LNCaP clone FGC (cell line): ENCODE measurements around the gene PCDH19.

Source experiments
- DNase-seq: peaks from one replicate; pipeline ENCODE4 v3.0.0-alpha.2; 2011; ENCODE audit warnings: low read depth
- H3K4me3 ChIP-seq: 2 replicates; pipeline ENCODE4 v1.5.1; 2011; ENCODE audit warnings: mild to moderate bottlenecking, low read depth, low read length, control low read depth
- TF ChIP-seq, protein P1 (sequence below): IDR thresholded peaks from 2 replicates; pipeline ENCODE4 v1.5.1; 2012; ENCODE audit warnings: mild to moderate bottlenecking; ENCODE audit not compliant: control insufficient read depth, insufficient read depth; ENCODE audit errors: extremely low read depth

Gene PCDH19

GRCh38 chrX:100297728-100298127 is 112.3 kb downstream of the PCDH19 start:
- no peak for DNase-seq

GRCh38 chrX:100296183-100296753 is 113.8 kb downstream of the PCDH19 start:
- DNase-seq, result no peak
- TF ChIP-seq, protein P1, sequence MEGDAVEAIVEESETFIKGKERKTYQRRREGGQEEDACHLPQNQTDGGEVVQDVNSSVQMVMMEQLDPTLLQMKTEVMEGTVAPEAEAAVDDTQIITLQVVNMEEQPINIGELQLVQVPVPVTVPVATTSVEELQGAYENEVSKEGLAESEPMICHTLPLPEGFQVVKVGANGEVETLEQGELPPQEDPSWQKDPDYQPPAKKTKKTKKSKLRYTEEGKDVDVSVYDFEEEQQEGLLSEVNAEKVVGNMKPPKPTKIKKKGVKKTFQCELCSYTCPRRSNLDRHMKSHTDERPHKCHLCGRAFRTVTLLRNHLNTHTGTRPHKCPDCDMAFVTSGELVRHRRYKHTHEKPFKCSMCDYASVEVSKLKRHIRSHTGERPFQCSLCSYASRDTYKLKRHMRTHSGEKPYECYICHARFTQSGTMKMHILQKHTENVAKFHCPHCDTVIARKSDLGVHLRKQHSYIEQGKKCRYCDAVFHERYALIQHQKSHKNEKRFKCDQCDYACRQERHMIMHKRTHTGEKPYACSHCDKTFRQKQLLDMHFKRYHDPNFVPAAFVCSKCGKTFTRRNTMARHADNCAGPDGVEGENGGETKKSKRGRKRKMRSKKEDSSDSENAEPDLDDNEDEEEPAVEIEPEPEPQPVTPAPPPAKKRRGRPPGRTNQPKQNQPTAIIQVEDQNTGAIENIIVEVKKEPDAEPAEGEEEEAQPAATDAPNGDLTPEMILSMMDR, result no peak
- no peak overlapping the region for H3K4me3 ChIP-seq

More at GRCh38 chrX:100297728-100298127, 112.3 kb downstream of the PCDH19 start:
- H3K4me3 ChIP-seq, result no peak overlapping the region
- TF ChIP-seq, protein P1, result no peak

DNA sequence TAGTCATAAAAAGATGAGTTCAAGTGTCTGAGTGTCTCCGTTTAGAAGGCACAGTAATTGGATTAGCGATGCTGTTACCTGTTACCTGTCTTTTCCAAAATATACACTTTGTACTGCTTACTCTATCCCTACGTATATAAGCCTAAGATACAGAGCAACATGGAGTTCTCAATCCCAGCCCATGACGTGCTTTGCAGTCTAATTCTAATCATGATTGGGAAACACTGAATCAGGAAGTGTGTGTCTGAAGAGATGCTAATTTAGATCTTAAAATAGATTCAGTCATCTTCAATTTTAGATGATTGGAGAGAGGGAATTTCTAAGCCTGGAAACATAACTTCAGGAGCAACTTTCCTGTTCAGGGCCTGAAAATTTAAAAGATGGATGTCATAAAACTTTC is 115.1 kb downstream of the PCDH19 start:
- TF ChIP-seq, protein P1, result no peak
- H3K4me3 ChIP-seq, result no peak overlapping the region
- no peak for DNase-seq

DNA sequence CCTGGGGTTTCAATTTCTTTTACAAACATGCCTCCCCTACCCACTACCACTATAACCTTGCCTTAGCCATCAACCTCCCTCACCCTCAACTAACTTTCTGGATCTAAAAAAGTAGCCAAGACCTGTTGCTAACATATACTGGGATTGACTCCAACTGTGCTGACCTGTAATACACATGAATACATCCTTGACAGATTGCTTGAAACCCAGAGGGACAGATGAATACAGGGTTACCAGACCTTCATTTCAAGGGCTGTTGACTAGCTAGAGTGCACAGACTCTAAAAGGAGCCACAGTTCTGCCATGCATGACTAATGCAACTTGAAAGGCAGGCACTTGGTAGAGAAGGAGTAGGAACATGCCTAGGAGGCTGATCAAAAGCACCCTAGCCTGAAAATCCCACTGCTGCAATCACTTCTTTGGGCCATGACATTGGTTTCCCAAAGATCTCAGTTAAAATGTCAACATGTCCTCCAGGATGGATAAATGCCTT is 121.0 kb downstream of the PCDH19 start:
- TF ChIP-seq, protein P1, result no peak
- DNase-seq, result no peak
- H3K4me3 ChIP-seq, result no peak overlapping the region

DNA sequence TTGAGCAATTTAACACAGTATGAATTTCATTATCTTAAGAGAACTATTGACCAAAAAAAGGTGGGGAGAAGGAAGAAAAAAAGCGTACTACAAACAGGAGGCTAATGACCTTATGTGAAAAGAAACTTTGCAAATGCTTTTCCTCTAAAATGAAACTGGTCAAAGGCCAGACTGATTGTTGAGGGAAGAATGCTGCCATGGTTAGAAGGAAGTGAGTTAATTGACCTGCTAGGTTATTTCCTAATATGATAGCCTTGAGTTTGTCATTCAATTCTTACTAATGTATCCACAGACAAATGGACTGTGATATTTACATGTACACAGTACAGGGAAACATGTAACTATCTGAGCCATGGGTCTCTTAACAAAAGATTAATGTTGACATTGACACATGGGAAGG is 132.8 kb downstream of the PCDH19 start:
- H3K4me3 ChIP-seq, result no peak overlapping the region
- no peak for DNase-seq
- TF ChIP-seq, protein P1, result no peak

DNA sequence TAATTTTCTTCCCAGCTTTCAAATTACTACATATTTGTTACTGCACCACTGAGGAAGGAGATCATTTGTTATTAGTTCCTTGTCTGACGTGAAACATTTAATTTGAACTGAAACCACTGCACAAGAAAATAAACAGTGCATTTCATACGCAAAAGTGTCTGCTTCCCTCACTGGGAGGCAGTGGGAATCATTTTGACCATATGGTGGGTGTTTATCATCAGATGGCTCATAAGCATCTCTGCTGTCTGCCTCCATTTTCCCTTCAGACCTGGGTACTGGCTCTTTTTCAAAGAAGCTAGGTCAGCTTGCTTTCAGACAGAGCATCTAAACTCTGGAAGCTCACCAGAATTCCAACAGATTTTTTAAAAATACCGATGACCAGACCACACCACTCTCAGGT is 135.2 kb downstream of the PCDH19 start:
- TF ChIP-seq, protein P1, result no peak
- no peak for DNase-seq
- H3K4me3 ChIP-seq, result no peak overlapping the region

DNA sequence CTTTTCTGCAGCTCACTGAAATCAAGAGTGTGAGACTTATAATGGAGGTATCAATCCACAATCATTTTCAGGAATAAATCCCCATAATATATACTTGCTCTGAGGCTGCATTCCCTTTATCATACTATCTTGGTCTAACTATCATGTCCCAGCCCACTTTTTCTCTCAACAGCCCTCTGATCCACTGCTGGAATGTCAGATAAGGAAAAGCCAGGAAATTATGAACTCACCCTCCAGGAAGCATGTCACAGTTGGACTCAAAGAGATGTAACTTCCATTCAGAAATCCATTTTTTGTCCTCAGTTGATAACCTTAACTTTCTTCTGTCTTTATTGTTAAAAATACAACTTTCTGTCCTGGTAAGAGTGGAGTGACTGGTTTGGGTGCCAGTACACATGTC is 144.9 kb downstream of the PCDH19 start:
- no peak overlapping the region for H3K4me3 ChIP-seq
- TF ChIP-seq, protein P1, result no peak
- DNase-seq, result no peak
